HG03103 (cell line): Measurements from ENCODE around the gene NARS2.
"Not testable (repeated sequence)": the region's sequence is repeated elsewhere in the genome, so short reads cannot be mapped to it uniquely, and the experiment has no call there.

Experiments
- ATAC-seq: cut with Tn5 transposase; IDR thresholded peaks from one replicate; pipeline ENCODE4 v1.9.1; 2021; ENCODE audit warnings: low read depth; ENCODE audit not compliant: unreplicated experiment

The NARS2 gene

GRCh38 chr11:78499971-78500370 lies 74.7 kb downstream of the NARS2 start:
- no peak for ATAC-seq

- ATAC-seq = no peak
Observed at GRCh38 chr11:78497293-78497692, 77.4 kb downstream of the NARS2 start.

- no peak for ATAC-seq
Observed at GRCh38 chr11:78493413-78493975, 81.2 kb downstream of the NARS2 start.

- ATAC-seq = no peak
Observed at GRCh38 chr11:78492973-78493372, 81.7 kb downstream of the NARS2 start.

GRCh38 chr11:78489184-78489583 lies 85.5 kb downstream of the NARS2 start:
- no peak for ATAC-seq

GRCh38 chr11:78478536-78478935 lies 96.1 kb downstream of the NARS2 start:
- ATAC-seq = no peak

GRCh38 chr11:78476066-78476465 lies 98.6 kb downstream of the NARS2 start:
- no peak for ATAC-seq

GRCh38 chr11:78474451-78474850 lies 100.2 kb downstream of the NARS2 start:
- ATAC-seq = no peak

GRCh38 chr11:78472905-78473304 lies 101.8 kb downstream of the NARS2 start:
- no peak for ATAC-seq

GRCh38 chr11:78472382-78472781 lies 102.3 kb downstream of the NARS2 start:
- no peak for ATAC-seq

- ATAC-seq = no peak
Observed at GRCh38 chr11:78470861-78471442, 103.7 kb downstream of the NARS2 start.

GRCh38 chr11:78469896-78470295 lies 104.8 kb downstream of the NARS2 start:
- no peak for ATAC-seq

GRCh38 chr11:78467931-78468330 lies 106.7 kb downstream of the NARS2 start:
- ATAC-seq = no peak

- no peak for ATAC-seq
Observed at GRCh38 chr11:78467370-78467769, 107.3 kb downstream of the NARS2 start.

GRCh38 chr11:78465169-78465942 lies 109.3 kb downstream of the NARS2 start:
- peak; percentile 99 for ATAC-seq

GRCh38 chr11:78464787-78465168 lies 109.9 kb downstream of the NARS2 start:
- not testable (repeated sequence) for ATAC-seq

GRCh38 chr11:78460471-78460870 lies 114.2 kb downstream of the NARS2 start:
- ATAC-seq = no peak

GRCh38 chr11:78459738-78460137 lies 114.9 kb downstream of the NARS2 start:
- ATAC-seq = no peak

- ATAC-seq = no peak
Observed at GRCh38 chr11:78457448-78457847, 117.2 kb downstream of the NARS2 start.

- ATAC-seq = peak; percentile 52
Observed at GRCh38 chr11:78453140-78453935, 121.3 kb downstream of the NARS2 start.
